HG02870 (cell line): ENCODE results near the gene NODAL.

Experiments used
- ATAC-seq: cut with Tn5 transposase; IDR thresholded peaks from one replicate; pipeline ENCODE4 v1.9.1; 2021; ENCODE audit warnings: mild to moderate bottlenecking, moderate library complexity; ENCODE audit not compliant: unreplicated experiment

NODAL gene

GRCh38 chr10:70433581-70434280 lies 7.8 kb downstream of the NODAL start:
- no peak for ATAC-seq

DNA sequence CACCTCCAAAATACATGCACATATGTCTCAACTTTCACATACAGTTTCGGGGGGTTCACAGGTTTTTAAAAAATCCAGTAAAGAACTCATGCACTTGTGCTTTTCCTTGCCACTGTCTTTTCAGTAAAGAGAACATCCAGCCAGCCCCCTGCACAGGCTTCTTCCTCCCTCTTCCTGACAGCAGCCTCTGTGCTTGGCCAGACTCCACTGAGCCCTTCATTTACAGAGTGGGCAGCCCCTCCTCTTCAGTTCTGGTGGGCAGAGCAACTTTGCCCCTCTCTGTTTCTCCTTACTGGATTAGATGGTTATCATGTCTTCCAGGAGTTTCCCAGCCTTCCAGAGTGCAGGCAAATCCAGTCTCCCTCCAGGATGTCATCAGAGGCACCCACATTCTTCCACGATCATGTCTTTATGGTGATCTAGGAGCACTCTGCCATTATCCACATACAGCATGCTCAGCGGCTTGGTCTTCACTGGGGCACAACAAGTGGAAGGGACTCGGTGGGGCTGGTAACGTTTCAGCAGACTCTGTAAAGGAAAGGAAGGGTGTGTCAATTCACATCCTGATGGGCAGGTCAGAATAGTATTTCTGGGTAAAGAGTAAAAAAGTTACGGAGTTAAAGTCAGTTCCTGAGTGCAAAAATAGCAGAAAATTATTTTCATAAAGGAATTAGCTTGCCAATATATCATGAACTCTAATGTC lies 8.8 kb downstream of the NODAL start:
- ATAC-seq, result no peak

DNA sequence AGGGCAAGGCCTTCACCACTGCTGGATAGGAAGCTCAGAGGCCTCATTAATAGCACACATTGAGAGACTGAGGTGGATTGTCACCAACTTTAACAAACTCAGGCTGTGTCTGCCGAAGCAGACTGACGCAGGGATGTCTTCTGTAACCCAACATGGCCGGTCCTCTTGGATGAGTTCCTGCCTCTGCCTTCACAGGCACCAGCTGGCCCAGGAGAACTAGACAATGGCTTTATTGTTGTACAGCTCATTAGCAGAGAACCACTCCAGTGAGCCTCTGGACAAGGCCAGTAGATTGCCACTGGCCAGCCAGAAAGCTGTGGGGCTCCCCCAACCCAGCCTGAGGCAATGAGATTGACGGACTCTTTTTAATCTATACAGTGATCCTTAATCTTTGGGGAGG lies 9.4 kb downstream of the NODAL start:
- ATAC-seq, result no peak

- ATAC-seq, result no peak
These were observed 10.7 kb downstream of the NODAL start for GRCh38 chr10:70430493-70431445.

DNA sequence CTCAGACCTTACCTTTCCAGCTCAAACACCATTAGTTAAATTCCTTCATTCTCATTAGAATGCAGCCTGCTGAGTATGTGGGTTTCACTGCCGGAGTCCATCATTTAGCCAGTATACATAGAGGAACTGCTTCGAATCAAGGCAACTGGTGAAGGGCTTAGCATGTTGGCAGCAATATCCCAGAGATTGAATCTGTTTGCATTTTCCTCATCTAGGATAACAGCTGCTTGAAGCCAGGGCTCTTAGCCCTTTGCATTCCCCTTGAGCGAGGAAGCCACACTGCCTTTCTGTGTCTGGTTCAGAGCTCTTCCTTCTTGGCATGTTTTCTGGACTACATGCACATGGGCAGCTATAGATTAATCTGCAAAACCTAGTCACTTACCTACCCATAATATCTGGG lies 14.7 kb downstream of the NODAL start:
- no peak for ATAC-seq

- no peak for ATAC-seq
These were observed 16.4 kb downstream of the NODAL start for GRCh38 chr10:70425096-70425495.

GRCh38 chr10:70424320-70424719 lies 17.2 kb downstream of the NODAL start:
- ATAC-seq, result no peak

GRCh38 chr10:70418713-70419112 lies 22.8 kb downstream of the NODAL start:
- ATAC-seq, result no peak

- ATAC-seq, result no peak
These were observed 23.3 kb downstream of the NODAL start for GRCh38 chr10:70418229-70418628.

- ATAC-seq, result no peak
These were observed 23.9 kb downstream of the NODAL start for GRCh38 chr10:70417568-70417967.

DNA sequence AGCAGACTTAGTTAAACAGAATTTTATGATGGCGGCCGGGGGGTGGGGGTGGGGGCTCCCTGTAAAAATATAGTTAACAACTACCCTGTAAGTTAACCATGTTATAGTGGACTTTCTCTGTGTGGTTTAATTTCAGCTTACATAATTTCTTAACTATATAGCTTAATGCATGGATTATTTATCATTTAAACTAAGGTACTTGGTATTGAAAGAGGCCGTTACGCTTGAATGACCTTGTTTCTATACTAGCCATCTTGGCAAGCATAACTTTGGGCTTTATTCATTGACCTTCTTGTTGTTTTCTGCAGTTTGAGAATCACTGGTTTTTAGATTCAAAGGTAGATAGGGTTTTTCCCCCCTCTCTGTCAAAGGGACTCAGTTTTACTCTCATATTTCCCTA lies 29.1 kb downstream of the NODAL start:
- ATAC-seq, result no peak

GRCh38 chr10:70410608-70411007 lies 30.9 kb downstream of the NODAL start:
- ATAC-seq, result no peak

DNA sequence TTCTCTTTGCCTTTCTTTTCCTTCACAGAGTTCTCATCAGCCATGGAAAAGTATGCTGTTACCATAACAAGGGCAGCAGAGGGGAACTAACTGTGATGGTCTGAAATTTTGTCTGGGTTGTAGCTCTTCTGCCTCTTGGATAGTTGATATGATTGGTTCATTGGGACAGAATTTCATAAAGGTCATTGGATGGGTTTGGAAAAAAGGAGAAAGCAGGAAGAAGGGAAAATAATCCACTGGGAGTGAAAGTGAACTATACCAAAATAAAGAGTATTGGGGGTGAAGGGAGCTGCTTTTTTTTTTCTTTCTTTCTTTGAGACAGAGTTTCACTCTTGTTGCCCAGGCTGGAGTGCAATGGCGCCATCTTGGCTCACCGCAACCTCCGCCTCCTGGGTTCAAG lies 31.7 kb downstream of the NODAL start:
- ATAC-seq, result no peak

DNA sequence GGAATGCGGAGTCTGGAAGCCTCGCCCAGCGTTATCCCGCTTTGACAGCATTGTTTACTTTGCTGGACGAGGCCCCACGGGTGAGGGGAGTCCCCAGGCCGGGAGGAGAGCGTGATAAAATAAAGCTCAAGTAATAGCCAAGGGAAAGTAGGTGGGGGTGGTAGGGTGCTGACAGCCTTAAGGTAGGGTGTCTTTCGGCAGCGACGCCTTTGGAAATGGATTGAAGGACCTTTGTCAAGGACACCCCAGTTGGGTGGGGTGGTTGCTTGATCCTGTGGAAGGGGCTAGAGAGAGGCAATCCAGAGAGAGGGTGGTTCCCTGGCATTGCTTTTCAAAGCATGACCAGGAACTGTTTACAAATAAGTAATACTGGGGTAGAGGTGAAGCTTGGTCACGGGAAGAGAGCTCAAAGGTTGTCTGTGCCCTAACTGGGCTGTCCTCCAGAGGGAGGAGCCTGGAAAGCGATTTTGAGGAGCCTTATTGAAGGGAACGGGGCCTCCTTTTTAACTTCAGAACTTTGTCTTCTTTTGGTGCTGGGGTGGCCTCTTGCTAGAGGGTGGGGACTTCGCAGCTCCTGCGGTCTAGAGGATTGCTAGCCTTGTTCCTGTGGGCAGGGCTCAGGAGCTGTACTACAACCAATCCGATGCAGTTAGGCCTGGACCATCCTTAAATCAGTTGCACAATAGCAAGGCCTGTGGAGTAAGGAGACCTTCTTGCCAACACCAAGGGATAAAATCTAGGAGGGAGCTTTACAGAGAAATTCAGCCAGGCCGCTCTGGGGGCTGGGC lies 36.2 kb downstream of the NODAL start:
- ATAC-seq, result peak; percentile 51

DNA sequence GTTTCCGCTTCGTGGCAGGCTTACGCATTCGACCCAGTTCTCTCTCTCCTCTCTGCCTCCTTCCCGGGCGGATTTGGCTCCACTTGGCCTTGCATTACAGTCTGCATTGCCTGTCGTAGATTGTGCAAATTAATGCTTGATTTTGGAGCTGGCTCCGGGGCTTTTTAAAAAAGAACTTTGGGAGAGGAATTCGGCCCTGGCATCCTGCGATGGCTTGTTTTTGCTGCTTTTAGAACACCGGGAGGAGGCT lies 36.8 kb downstream of the NODAL start:
- no peak for ATAC-seq

DNA sequence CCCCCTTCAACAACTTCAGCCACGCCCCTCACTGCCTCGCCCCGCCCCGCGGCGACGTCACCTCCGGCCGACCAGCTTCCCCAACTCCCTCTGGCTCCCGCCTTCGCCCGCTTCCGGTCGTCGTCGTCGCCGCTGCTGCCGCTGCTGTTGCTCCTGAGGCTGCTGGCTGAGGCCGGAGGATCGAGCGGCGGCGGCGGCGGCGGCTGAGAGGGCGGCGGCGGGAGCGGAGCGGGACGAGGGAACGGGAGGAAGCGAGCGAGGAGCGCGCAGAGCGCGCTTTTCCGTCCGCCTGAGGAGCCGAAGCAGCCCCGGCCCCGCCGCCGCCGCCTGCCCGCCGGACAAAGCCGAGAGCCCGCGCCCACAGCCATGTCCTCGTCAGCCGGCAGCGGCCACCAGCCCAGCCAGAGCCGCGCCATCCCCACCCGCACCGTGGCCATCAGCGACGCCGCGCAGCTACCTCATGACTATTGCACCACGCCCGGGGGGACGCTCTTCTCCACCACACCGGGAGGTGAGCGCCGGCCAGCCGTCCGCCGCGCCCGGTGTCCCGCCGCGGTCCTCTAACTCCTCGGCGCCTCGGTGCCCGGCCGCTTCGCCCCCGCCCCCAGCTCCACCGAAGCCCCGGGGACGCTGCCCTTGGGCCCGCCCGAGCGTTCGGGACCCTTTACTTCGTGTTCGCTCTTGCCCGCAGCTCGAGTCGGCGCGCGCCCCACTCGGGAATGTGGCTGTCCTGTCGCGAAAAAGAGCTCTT lies 37.3 kb downstream of the NODAL start, which contains the start of gene EIF4EBP2:
EIF4EBP2 (plus strand) TSS at position 110 of the 751 bp plus-strand sequence; CDS start at position 367, 257 bp downstream.
- ATAC-seq, result peak; percentile 88

GRCh38 chr10:70403483-70404035 lies 37.9 kb downstream of the NODAL start:
- no peak for ATAC-seq

DNA sequence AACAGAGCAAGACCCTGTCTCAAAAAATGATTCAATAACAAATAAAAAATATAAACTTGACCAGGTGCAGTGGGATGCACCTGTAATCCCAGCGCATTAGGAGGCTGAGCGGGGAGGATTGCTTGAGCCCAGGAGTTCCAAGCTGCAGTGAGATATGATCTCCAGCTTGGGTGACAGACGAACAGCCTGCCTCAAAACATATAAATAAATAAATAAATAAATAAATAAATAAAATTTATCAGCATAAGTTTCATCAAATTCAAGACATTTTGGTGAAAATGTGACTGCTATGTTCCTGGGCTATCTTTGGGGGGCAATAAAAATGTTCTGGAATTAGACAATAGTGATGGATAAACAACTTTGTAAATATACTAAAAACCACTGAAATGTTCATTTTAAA lies 42.3 kb downstream of the NODAL start:
- ATAC-seq, result no peak

DNA sequence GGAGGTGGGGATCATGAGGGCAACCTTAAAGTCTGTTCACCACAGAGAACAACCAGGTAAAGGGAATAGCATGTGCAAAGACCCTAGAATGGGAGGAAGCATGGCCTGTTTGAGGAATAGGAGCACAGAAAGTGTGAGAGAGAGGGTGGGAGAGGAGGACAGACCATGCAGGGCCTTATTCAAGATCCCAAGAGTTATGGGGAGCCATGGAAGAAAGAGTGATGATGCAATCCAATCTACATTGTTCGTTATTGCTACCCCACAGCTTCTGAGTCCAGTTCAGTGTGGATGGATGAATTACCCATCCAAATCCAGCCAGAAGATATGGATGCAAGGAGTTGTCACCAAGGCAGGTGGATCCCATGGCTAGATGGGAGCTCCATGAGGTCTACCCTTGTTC lies 45.3 kb downstream of the NODAL start:
- no peak for ATAC-seq

GRCh38 chr10:70391654-70392053 lies 49.8 kb downstream of the NODAL start:
- no peak for ATAC-seq
